OCI-LY7 (cell line): ENCODE results near the gene SCN1A. TPM values are rescaled to one million over a fixed set of nuclear protein-coding genes. Genes with fewer than 3 reads are reported as not detected.
"Not testable (repeated sequence)": the region's sequence is repeated elsewhere in the genome, so short reads cannot be mapped to it uniquely, and the experiment has no call there.

Experiments
- BruUV-seq: library from RNA; stranded (reverse); fragments of 400-500 nt; replicated peaks from 2 replicates; lab custom pipeline; 2021; lab: Mats Ljungman, UMichigan
- CTCF ChIA-PET: fragments of 300-600 bp; sonication (Branson Sonifier 250); formaldehyde crosslinking; loops from one replicate; lab custom pipeline; 2022; ENCODE audit warnings: antibody characterized with exemption; ENCODE audit not compliant: unreplicated experiment; lab: Charles Lee
- POLR2A ChIA-PET: fragments of 300-600 bp; sonication (Branson Sonifier 250); formaldehyde crosslinking; loops from one replicate; lab custom pipeline; 2022; ENCODE audit warnings: antibody characterized with exemption; lab: Charles Lee
- DNase-seq: peaks from one replicate; pipeline ENCODE4 v3.0.0-alpha.2; 2015; ENCODE audit warnings: low spot score
- H2AFZ ChIP-seq: fragments of 200-600 bp; sonication (generic), shearing (Covaris generic); 2 replicates; pipeline ENCODE4 v1.6.1; 2014; ENCODE audit warnings: mild to moderate bottlenecking, antibody characterized with exemption, low read length, moderate library complexity
- H3K27ac ChIP-seq: fragments of 200-600 bp; sonication (generic); 2 replicates; pipeline ENCODE4 v1.5.1; 2014; ENCODE audit warnings: mixed run types, low read depth, mild to moderate bottlenecking, moderate library complexity, low read length, inconsistent platforms; ENCODE audit not compliant: poor library complexity, severe bottlenecking
- H3K36me3 ChIP-seq: fragments of 200-600 bp; sonication (generic); 2 replicates; pipeline ENCODE4 v1.6.1; 2014; ENCODE audit warnings: mild to moderate bottlenecking, antibody characterized with exemption, low read length, moderate library complexity, mixed read lengths; ENCODE audit not compliant: insufficient read depth
- H3K4me1 ChIP-seq: fragments of 200-600 bp; sonication (generic); 2 replicates; pipeline ENCODE4 v1.5.1; 2014; ENCODE audit warnings: mild to moderate bottlenecking, low read length; ENCODE audit not compliant: insufficient read depth, poor library complexity, severe bottlenecking
- H3K4me2 ChIP-seq: fragments of 200-600 bp; sonication (generic); 2 replicates; pipeline ENCODE4 v1.6.1; 2014; ENCODE audit warnings: mild to moderate bottlenecking, low read length
- H3K4me3 ChIP-seq: fragments of 200-600 bp; sonication (generic); 2 replicates; pipeline ENCODE4 v1.5.1; 2014; ENCODE audit warnings: mild to moderate bottlenecking, low read depth, low read length; ENCODE audit not compliant: poor library complexity, severe bottlenecking
- H3K79me2 ChIP-seq: fragments of 200-600 bp; sonication (generic); 2 replicates; pipeline ENCODE4 v1.6.1; 2016; ENCODE audit warnings: low read depth, mild to moderate bottlenecking, low read length, moderate library complexity, mixed read lengths; ENCODE audit not compliant: insufficient read depth
- H3K9me2 ChIP-seq: fragments of 200-600 bp; sonication (generic); 2 replicates; pipeline ENCODE4 v1.6.1; 2016; ENCODE audit warnings: mild to moderate bottlenecking, low read length, mixed read lengths; ENCODE audit not compliant: insufficient read depth
- H3K9me3 ChIP-seq: fragments of 200-600 bp; sonication (generic); 2 replicates; pipeline ENCODE4 v1.6.1; 2014; ENCODE audit warnings: mild to moderate bottlenecking, mixed run types, low read length, mixed read lengths
- H4K20me1 ChIP-seq: fragments of 200-600 bp; sonication (generic); 2 replicates; pipeline ENCODE4 v1.6.1; 2014; ENCODE audit warnings: mild to moderate bottlenecking, antibody characterized with exemption, low read length, moderate library complexity, mixed read lengths; ENCODE audit not compliant: insufficient read depth
- EZH2phosphoT487 ChIP-seq: fragments of 200-600 bp; sonication (generic); IDR thresholded peaks from 2 replicates; pipeline ENCODE4 v1.6.1; 2018; ENCODE audit warnings: low read depth, borderline replicate concordance, mild to moderate bottlenecking, mixed run types, antibody characterized with exemption, low read length, moderate library complexity, mixed read lengths
- intact Hi-C: fragments of 100-400 bp; cut with micrococcal nuclease; formaldehyde crosslinking; loops from one replicate; pipeline ENCODE4 v1.10.0; 2022; ENCODE audit not compliant: unreplicated experiment
- total RNA-seq, 2 experiments: library from RNA; depleted of rRNA in 1 of 2; stranded (reverse); fragments of >200 nt in 1 of 2; shearing (Covaris generic) in 1 of 2; gene quantifications; 2 replicates each; pipeline ENCODE4 v1.2.3, GENCODE V29; 2014 to 2022
- TF ChIP-seq, protein P1 (sequence below): fragments of 200-600 bp; sonication (generic); conservative IDR thresholded peaks from 2 replicates; pipeline ENCODE4 v1.5.1; 2014; ENCODE audit warnings: mild to moderate bottlenecking, antibody characterized with exemption, low read length, moderate library complexity, mixed read lengths

Gene SCN1A
- total RNA-seq, 2 experiments from 2014 or later, result not detected

DNA sequence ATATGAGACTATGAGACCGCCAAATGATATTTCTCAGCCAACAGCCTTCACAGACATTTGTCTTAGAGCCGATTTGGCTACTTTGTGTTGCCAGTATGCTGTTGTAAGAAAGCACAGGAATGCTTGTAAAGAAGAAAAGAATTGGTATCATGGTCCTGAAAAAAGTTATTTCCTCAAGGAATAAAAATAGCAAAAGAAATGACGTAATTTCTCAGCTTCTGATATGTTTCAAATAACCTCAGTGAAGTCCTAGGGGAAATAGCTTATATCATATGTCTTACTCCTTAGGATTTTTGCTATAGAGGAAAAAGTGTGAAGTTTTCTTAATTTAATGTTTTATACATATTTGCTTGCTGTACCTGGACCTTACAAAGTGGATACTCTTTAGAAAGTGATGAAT lies 23.0 kb downstream of the SCN1A start:
- Histone ChIP-seq H3K9me2 (no peaks in the 10 kb centered on the region), H3K9me3 (no peaks in the 10 kb centered on the region), H3K79me2 (no peaks in the 10 kb centered on the region), H3K4me1 (no peaks in the 10 kb centered on the region), H4K20me1 (no peaks in the 10 kb centered on the region), H3K4me3 (no peak overlapping the region), H3K36me3 (no peaks in the 10 kb centered on the region), H3K4me2 (no peak overlapping the region), H2AFZ (no peak overlapping the region), H3K27ac (no peak overlapping the region)
- DNase-seq, result no peak
- intact Hi-C loops, result no loop called here
- POLR2A ChIA-PET, result no interaction called here
- CTCF ChIA-PET, result no interaction called here
- TF ChIP-seq EZH2phosphoT487, result no peak
- TF ChIP-seq, protein P1, sequence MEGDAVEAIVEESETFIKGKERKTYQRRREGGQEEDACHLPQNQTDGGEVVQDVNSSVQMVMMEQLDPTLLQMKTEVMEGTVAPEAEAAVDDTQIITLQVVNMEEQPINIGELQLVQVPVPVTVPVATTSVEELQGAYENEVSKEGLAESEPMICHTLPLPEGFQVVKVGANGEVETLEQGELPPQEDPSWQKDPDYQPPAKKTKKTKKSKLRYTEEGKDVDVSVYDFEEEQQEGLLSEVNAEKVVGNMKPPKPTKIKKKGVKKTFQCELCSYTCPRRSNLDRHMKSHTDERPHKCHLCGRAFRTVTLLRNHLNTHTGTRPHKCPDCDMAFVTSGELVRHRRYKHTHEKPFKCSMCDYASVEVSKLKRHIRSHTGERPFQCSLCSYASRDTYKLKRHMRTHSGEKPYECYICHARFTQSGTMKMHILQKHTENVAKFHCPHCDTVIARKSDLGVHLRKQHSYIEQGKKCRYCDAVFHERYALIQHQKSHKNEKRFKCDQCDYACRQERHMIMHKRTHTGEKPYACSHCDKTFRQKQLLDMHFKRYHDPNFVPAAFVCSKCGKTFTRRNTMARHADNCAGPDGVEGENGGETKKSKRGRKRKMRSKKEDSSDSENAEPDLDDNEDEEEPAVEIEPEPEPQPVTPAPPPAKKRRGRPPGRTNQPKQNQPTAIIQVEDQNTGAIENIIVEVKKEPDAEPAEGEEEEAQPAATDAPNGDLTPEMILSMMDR, result no peak
- BruUV-seq, result no TSS peak

- no peaks in the 10 kb centered on the region for H3K36me3 ChIP-seq
- no peaks in the 10 kb centered on the region for H3K4me1 ChIP-seq
- no peak for DNase-seq
- no peak overlapping the region for H3K4me3 ChIP-seq
- no peak overlapping the region for H2AFZ ChIP-seq
- no TSS peak for BruUV-seq
- no peaks in the 10 kb centered on the region for H3K9me3 ChIP-seq
- ChIA-PET CTCF (interaction anchor here (0.5 kb wide), 1 partner anchor 11 kb away, joined by 3 read pairs; no protein-coding TSS in a partner anchor), POLR2A (no interaction called here)
- no peak for TF ChIP-seq EZH2phosphoT487
- TF ChIP-seq, protein P1, result no peak
- H3K79me2 ChIP-seq, result no peaks in the 10 kb centered on the region
- intact Hi-C loops, result no loop called here
- no peak overlapping the region for H3K27ac ChIP-seq
- no peaks in the 10 kb centered on the region for H3K9me2 ChIP-seq
- no peaks in the 10 kb centered on the region for H4K20me1 ChIP-seq
- H3K4me2 ChIP-seq, result no peak overlapping the region
Observed at GRCh38 chr2:166104084-166104483, 23.7 kb downstream of the SCN1A start.

- H3K36me3 ChIP-seq, CTCF ChIA-PET, H2AFZ ChIP-seq, H3K9me2 ChIP-seq, BruUV-seq, H3K27ac ChIP-seq, POLR2A ChIA-PET, H4K20me1 ChIP-seq, H3K79me2 ChIP-seq, H3K4me2 ChIP-seq, intact Hi-C loops, H3K4me3 ChIP-seq, DNase-seq, H3K9me3 ChIP-seq, H3K4me1 ChIP-seq: not testable (repeated sequence)
Observed at GRCh38 chr2:166103277-166103676, 24.5 kb downstream of the SCN1A start.
